Fibroblast of peridontal ligament (primary cell): ENCODE results near the gene LY6G5C.

Source experiments
- DNase-seq: peaks from one replicate; pipeline ENCODE4 v3.0.0-alpha.2; 2010; ENCODE audit errors: extremely low read depth

The LY6G5C gene, protein sequence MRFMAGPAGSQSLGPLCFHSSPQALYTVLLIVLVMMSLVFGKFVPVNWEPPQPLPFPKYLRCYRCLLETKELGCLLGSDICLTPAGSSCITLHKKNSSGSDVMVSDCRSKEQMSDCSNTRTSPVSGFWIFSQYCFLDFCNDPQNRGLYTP

DNA sequence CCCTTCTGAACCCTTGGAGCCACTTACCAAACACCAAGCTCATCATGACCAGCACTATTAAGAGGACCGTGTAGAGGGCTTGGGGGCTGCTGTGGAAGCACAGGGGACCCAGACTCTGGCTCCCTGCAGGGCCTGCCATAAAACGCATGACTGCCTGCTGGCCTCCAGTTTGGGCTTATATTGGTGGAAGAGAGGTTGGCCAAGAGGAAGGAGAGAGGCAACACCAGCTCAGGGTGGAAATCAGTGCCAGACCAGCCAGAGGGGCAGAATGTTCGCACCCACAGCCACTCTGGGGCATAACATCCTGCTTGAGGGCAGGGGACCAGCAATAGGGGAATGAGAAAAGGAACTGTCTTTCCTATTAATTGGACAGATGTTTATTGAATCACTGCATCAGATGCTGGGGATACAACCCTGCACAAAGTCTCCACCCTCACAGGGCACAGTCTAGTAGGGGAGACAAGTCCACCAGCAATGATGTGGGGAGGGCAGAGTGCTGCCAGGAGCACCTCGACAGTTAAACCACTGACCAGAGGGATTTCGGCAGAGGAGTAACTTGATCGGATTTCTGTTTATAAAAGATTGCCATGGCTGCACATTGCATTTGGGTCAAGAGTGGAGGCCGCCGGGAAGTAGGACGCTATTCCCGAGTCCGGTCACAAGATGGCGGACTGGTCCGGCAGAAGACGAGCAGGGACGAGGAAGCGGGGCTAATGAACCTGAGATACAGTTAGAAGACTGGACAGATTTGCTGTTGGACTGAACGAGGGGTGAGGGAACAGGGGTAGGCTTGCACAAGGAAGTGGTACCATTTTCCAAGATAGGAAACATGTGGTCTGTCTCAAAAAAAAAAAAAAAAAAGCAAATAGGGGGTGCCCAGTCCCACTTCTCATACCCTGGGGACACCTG lies at the start of gene LY6G5C:
LY6G5C (minus strand) TSS at position 842 of the 909 bp plus-strand sequence; CDS start at position 148, 694 bp downstream.
- DNase-seq: peak; percentile 96

DNA sequence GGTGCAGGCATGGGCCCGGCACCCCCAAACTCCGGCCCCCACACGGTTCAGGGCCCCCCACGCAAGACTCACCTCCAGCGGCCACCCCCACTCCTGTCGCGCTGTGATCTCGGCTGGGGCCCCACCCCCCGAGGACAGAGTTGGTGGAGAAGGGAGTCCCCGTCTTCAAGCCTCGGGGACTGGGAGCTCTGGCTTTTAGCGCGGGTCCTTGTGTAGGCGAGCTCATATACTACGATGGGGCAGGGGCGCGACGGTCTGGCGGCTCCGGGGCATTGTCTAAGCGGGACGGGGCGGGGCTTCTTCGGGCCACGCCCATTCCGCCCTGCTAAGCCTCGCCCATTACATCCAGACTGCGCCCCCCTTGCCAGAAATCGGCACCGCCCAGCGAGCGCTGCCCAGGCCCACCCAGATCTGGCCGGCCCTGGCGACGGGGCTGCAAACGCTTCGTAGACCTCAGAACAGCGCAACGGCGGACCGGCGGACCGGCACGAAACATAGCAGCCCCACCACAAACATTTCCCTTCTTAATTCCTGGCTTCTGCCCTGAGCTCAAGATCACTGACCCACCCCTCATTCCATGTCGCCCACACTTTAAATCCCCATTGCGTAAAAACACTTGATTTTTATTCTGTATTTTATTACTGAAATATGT lies 49.2 kb upstream of the LY6G5C start:
- DNase-seq: peak; percentile 89

DNA sequence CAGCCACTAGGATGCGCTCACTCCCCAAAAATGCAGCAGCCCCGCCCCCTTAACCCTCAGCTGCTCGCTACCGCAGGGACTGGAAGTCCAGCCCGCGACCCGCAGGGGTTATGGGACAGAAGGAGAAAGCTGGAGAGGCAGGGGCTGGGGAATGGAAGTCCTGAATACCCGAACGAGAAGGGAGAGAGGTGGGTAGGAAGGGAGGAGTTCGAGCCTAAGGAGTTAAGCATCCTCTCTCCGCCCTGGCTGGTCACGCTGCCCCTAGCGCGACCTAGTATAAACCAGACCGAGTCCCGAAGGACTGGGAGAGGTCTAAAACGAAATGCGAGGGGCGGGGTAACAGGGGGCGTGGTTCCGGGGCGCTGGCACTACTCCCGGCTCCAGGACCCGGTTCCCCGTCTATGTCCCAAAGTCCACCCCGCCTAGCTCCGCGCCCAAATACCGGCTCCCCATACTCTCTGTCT lies 48.7 kb upstream of the LY6G5C start:
- peak; percentile 90 for DNase-seq

DNA sequence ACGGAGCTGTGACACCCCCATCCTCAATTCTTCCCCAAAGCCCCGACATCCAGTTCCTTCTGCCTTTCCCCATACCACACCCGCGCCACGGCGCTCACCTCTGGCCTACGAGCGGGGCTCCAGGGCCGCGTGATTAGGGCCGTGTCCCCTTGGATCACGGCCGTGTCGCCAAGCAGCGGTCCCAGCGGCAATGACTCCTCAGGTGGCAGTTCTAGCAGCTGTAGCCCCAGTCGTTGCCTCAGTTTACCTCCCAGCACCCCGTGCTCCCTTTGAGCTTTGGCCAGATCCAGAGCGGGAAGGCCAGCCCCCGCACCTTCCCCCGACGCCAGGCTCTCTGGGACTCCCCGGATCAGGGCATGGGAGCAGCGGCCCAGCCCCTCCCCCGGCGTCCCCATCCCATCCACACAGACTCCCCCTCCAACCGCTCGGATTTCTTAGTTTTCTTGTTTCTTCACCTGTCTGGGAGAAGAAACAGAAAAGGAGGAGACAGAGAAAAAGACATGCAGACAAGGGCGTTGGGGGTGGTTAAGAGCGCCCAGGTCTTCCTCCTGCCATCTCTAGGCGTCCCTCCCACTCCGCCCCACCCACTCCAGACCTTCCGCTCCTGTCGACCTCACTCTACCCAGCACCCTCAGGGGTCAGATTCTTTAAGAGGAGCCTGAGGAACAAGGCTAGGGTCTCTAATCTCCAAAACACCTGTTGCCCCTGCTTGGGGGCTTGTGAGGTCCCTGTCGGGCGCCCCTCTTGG lies 48.1 kb upstream of the LY6G5C start, which contains the start of gene DDAH2:
DDAH2 (minus strand) TSS at position 533 of the 748 bp plus-strand sequence; CDS start at position 395, 138 bp downstream.
- DNase-seq: no peak

DNA sequence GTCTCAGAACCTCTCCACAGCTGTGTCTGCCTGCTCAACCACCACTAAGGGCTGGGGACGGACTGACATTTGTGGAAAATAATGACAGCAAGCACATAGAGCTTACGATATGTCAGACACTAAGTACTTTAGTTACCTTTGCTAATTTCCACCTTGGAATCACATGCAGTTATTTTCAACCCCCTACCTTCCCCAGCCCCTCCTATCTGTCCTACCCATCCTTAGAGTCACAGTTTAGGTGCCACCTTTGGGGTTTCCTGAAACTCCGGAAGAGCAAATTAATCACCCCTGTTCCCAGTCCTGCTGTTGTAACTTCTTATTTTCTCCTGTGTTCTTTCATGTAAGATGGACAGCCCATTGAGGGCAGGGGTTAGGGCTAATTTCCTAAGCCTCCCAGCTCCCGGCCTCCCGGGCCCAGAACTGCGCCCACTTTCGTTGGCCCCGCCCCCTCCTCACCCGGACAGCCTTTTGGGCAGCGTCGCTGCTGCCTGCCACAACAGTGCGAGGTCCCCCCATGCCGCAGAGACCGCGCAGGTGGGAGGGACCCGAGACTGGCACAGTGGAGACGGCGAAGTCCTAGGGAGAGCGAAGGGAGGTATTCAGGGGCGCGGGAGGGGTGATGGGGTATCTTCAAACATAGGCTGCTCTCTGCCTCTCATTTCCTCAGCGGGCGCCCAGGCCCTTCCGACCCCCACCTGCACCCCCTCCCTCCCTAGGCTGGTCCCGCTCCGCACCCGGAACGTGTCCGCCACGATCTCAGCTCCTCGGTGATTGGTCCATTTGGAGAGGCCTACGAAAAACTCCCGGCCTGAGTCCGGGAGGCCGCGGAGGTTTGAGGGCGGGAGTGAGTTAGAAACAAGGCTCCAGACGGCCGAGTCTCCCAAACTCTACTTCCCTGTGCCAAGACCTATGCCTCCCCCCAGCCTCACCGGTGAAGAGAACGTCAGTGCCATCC lies 47.1 kb upstream of the LY6G5C start:
- DNase-seq: no peak

DNA sequence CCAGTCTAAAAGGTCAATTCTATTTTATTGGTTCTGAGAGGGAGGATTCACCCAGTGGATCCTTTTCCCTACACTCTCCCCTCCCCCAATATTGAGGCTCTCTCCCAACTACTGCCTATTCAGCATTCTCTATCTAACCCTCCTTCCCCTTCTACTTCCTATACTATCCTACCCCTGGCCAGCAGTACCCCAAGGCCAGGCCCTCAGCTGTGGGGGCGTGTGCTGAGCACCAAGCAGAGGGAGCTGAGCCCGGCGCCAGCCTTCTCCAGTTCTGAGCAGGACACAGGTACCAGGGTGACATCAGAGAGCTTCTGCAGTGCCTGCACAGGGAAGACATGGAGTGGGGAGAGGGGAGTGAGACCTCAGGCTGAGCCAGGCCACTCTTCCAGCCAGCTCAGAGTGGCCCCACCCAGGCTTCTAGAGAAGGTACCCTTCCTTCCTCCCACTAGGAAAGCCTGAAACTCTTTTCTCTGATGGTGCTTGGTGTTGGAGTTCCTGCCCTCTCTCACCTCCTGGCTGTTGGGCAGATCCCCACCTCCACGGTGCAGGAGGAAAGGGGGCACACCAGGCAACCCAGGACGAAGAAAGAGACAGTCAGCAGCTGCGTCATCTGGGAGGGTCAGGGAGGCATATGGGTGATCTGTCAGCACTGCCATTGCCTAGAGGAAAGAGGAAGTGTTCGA lies 46.3 kb upstream of the LY6G5C start:
- no peak for DNase-seq

DNA sequence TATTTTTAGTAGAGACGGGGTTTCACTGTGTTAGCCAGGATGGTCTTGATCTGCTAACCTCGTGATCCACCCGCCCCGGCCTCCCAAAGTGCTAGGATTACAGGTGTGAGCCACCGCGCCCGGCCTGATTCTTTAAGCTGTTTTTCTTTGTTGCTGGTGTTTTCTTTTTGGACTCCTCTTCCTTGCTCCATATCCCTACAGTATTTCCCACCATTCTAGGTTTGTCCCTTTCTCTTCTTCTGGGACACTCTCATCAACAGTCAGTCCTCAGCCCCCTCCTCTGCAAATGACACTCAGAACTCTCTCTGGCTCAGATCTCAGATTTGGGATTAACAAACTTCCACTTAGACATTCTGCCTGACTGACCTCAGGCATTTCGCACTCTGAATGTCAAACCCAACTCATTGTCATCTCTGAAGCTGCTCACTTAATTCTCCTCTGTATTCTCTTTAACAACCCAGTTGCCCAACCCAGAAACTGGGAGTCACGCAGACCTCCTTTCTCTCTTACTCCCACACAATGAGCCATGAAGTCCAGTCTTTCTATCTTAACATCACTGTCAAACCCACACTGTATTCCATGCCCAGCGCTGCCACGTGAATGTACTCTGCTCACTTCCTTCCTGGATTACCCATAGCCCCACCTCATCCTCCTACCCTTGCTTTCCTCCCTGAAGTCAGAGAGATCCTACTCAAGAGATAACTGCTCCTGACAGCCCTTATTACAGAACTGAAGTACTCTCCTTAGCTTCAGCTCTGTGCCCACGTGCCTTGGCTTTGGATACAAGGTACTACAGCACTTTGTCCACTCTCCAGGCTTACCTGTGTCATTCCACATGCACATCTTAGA lies 44.9 kb upstream of the LY6G5C start:
- DNase-seq: no peak

DNA sequence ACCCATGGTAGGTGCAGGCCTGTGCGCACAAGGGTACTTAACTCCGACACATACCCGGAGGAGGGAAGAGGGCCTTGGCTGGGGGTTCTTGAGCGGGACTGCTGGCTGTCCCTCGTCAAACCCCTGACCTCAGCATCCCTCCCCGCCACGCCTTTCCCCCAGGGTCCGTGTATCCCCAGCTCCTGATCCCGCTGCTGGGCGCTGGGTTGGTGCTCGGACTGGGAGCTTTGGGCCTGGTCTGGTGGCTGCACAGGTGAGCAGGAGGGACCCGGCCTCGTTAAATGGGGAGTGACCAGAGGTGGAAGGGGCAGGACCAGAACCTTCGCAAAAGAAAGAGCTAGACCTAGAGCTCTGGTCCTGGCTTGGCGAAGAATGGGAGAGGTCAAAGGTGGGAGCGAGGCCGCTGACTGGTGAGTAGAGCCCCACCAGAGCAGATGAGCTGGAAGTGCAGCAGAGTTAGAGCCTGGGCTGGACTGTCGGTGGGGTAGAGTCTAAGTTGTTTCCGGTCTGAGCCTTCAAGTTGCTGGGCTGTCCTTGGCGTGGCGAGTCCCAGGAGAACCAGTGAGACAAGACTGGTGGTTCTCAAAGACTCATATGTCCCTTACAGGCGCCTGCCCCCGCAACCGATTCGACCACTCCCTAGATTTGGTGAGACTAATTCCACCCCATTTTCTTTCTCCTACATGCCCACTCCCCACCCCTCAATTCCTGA lies 43.3 kb upstream of the LY6G5C start:
- DNase-seq: no peak

DNA sequence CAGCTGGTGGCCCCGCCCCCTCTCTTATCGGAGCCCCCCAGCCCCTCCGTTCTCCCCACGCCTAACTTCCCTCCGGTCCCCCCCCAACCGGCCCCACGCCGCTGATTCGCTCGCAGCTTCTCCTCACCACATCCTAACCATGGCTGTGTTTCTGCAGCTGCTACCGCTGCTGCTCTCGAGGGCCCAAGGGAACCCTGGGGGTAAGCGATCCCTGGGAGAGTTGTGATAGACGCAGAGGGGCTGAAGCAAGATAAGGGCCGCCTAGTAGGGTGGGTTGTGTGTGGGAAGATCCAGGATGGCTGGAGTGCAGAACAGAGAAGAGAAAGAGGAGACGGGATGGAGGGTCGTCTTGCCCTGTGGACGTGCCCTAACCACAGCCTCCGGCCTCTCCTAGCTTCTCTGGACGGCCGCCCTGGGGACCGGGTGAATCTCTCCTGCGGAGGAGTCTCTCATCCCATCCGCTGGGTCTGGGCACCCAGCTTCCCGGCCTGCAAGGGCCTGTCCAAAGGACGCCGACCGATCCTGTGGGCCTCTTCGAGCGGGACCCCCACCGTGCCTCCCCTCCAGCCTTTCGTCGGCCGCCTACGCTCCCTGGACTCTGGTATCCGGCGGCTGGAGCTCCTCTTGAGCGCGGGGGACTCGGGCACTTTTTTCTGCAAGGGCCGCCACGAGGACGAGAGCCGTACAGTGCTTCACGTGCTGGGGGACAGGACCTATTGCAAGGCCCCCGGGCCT lies 42.5 kb upstream of the LY6G5C start, which contains the start of gene MPIG6B:
MPIG6B (plus strand) TSS at position 129 of the 735 bp plus-strand sequence; CDS start at position 140, 11 bp downstream.
- DNase-seq: no peak

DNA sequence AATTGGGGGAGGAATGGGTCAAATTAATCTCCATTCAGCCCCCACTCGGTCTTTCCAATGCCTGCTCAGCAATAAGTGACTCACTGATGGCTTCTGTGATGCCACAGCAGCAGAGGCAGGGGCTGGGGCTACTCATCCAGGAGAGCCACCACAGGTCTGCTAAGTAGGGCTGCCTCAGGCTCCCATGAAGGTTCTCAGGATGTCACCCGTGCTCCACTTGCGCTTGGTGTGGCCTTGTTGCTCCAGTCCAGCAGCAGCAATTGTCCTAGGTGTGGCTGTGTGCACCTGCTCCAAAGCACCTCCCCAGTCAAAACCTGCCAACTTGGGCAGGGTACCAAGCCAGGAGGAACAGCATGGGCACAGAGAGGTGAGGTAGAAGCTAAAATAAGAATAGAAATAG lies 41.3 kb upstream of the LY6G5C start:
- no peak for DNase-seq

DNA sequence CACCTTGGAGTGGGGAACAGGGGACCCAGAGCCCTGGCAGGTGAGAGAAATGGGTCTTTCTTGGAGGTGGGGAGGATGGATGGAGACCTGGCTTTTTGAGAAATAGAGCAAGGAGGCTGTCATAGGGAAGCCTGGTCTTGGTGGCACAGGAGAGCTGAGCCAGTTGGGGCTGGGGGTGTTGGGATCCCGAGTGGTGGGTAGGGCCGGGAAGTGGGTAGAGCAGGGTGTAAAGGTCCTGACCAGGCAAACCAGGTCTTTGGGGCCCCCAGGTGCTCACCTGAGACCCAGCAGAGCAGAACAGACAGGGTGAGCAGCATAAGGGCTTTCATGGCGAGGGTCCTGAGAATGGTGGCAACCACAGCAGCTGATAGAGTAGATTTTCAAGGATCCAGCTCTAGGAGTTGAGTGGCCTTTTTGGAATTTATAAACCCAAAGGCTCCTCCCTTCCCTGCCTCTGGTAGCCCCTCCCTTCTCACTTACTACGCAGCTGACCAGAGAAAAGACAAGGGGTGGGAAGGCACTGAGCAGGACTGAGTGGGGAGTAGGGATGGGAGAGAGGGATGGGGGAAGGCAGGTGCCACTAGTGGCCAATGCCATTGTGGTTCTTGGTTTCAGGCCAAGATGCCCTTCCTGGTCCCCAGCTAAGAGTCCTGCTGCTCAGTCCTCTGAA lies 40.6 kb upstream of the LY6G5C start, which contains the start of gene LY6G6C:
LY6G6C (minus strand) TSS at position 396 of the 670 bp plus-strand sequence; CDS start at position 329, 67 bp downstream.
- DNase-seq: no peak

DNA sequence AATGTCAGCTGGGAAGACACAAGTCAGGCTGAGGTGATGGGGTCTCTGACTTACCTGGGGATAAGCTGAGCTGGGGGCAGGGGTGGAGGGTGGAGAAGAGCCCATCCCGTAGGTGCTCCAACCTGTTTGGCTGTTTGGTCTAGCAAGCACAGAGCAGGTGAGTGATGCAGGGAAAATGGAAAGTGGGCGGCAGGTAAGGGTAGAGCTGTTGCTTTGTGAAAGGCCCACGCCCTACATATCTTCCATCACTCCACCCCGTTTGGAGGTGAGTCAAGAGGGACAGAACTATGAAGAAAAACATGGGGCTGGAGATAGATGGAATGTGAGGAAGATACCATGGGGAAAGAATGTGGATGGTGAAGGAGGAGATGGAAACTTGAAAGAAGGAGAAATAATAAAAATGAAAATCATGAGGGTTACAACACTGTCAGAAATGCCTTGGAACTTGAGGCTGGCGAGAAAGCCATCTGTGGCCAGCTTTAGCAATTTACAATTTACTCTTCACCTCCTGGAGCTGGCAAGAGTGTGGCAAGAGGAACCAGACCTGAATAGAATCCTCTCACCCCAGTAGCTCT lies 39.4 kb upstream of the LY6G5C start:
- no peak for DNase-seq

DNA sequence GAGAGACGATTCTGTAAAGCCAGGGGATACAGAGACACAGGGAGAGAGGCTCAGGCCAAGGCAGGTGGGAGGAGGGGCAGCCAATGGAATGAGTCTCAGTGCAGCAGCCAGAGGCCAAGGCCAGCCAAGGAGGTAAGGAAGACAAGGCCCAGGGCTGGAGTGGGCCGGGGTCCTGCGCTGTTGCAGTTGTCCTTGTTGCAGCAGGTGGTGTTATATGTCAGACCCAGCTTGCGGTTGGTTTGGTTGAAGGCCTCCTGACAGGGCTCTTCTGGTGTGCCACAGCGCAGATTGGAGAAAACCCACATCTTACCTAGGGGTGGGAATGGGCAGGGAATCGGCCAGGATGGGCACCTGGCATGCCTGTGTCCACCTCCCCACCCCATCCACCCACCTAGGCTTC lies 38.1 kb upstream of the LY6G5C start:
- no peak for DNase-seq

DNA sequence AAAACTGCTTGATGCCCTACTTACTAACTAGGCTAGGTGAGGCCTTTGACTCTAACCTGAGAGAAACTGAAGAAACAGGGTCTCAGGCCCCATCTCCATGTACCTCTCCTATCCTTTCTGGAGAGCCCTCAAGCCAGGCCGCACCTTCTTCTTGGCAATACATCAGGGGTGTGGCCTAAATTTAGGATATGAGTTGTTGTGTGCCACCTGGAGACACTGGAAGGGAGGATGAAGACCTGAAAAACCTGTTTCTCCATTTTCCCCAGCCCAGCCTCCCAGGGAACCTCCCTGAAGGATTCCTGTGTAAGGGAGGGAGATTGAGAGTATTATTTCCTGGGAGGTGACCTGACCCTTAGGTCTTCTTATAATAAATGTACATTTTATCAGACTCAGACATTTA lies 37.4 kb upstream of the LY6G5C start:
- DNase-seq: no peak

DNA sequence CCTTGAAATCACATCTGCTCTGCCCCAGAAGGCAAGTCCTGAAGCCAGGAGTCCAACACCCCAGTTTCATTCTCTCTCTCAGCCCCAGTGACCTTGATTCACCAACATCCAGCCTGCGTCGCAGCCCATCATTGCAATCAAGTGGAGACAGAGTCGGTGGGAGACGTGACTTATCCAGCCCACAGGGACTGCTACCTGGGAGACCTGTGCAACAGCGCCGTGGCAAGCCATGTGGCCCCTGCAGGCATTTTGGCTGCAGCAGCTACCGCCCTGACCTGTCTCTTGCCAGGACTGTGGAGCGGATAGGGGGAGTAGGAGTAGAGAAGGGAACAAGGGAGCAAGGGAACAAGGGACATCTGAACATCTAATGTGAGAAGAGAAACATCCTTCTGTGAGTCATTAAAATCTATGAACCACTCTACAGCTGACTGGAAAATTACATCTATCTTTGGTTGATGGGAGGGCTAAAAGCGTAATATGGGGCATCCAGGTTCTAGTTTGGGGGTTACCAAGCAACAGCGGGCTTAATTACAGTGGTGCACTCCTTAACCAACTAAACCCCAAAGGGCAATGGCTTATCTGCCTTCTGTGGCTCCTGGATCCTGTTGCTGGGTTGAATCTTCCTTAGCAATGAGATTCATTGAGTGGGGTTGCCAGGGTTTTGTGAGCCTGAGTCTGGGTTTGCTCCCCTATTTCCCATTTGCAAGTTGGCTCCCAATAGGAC lies 36.8 kb upstream of the LY6G5C start:
- no peak for DNase-seq
